Spleen (tissue), 11 donors: ENCODE data around the gene GMPPB. TPM values are rescaled to one million over a fixed set of nuclear protein-coding genes. Genes with fewer than 3 reads are reported as not detected.

Source experiments
- DNase-seq: peaks from one replicate; pipeline ENCODE4 v3.0.0-alpha.2; 2020
- H3K27ac ChIP-seq, 8 donors: fragments of 200-600 bp; sonication (generic) in 7 of 8; 1 replicate in 4 of 8; 2 replicates in 4 of 8; pipeline versions ENCODE4 v1.5.0 to v1.8.0; 2016 to 2021; ENCODE audit warnings: inconsistent platforms in 4 of 8, mild to moderate bottlenecking in 4 of 8, moderate library complexity in 1 of 8
- H3K27me3 ChIP-seq, 7 donors: fragments of 200-600 bp; sonication (generic) in 6 of 7; replicated peaks in 1 of 7; 1 replicate in 4 of 7; 2 replicates in 3 of 7; pipeline versions ENCODE4 v1.5.0 to v1.8.0; 2016 to 2021; ENCODE audit warnings: inconsistent platforms in 3 of 7, mild to moderate bottlenecking in 1 of 7
- H3K36me3 ChIP-seq, 6 donors: fragments of 200-600 bp; sonication (generic) in 5 of 6; 1 replicate in 4 of 6; 2 replicates in 2 of 6; pipeline versions ENCODE4 v1.5.0 to v1.8.0; 2016 to 2021; ENCODE audit warnings: inconsistent platforms in 2 of 6
- H3K4me1 ChIP-seq, 6 donors: fragments of 200-600 bp; sonication (generic) in 5 of 6; 1 replicate in 3 of 6; 2 replicates in 3 of 6; pipeline versions ENCODE4 v1.5.0 to v1.8.0; 2016 to 2021; ENCODE audit warnings: inconsistent platforms in 3 of 6
- H3K4me3 ChIP-seq, 8 donors: fragments of 200-600 bp; sonication (generic) in 7 of 8; 1 replicate in 4 of 8; 2 replicates in 4 of 8; pipeline versions ENCODE4 v1.5.0 to v1.8.0; 2016 to 2021; ENCODE audit warnings: inconsistent platforms in 4 of 8, mild to moderate bottlenecking in 4 of 8, moderate library complexity in 2 of 8
- H3K9me3 ChIP-seq, 8 donors: fragments of 200-600 bp; sonication (generic) in 7 of 8; 1 replicate in 4 of 8; 2 replicates in 4 of 8; pipeline versions ENCODE4 v1.5.0 to v1.8.0; 2016 to 2021; ENCODE audit warnings: inconsistent platforms in 4 of 8
- CTCF ChIP-seq, 11 experiments: fragments of 200-600 bp in 7 of 11; fragments of 450-650 bp in 4 of 11; sonication (generic) in 4 of 11; IDR thresholded peaks in 8 of 11; conservative IDR thresholded peaks in 3 of 11; 1 replicate in 7 of 11; 2 replicates in 4 of 11; pipeline versions ENCODE4 v1.4.0 to v1.8.0; 2016 to 2021; ENCODE audit warnings: antibody characterized with exemption in 11 of 11, inconsistent platforms in 4 of 11, mild to moderate bottlenecking in 1 of 11
- POLR2A ChIP-seq, 3 donors: fragments of 450-650 bp; IDR thresholded peaks; one replicate each; pipeline ENCODE4 v1.5.1; 2017; ENCODE audit warnings: antibody characterized with exemption in 3 of 3, mild to moderate bottlenecking in 1 of 3
- POLR2AphosphoS5 ChIP-seq, 3 donors: sonication (generic); formaldehyde crosslinking; IDR thresholded peaks; one replicate each; pipeline ENCODE4 v1.5.1; 2017; ENCODE audit warnings: antibody characterized with exemption in 3 of 3
- WGBS, 5 donors: extraction: QIAGEN DNeasy Blood & Tissue Kit in 3 of 5; methylation state at CpG; one replicate each; pipeline versions ENCODE4 v1.1.5 to v1.1.7; 2013 to 2018; 5-methylcytosine and 5-hydroxymethylcytosine counted together
- intact Hi-C: fragments of 100-400 bp; cut with DNase I; formaldehyde crosslinking; loops from one replicate; pipeline ENCODE4 v1.15.0; 2023; ENCODE audit warnings: low total_unique reads
- polyA plus RNA-seq, 3 donors: library from polyadenylated mRNA; stranded (reverse); fragments of 200-250 nt; gene quantifications; one replicate each; pipeline ENCODE4 v1.2.1, GENCODE V29; 2013
- total RNA-seq, 7 donors: library from RNA; depleted of rRNA in 3 of 7; stranded (reverse); fragments of >200 nt in 3 of 7; fragmentation: NEBNext Ultra II Directional in 4 of 7; extraction: Animal tissue kit (Norgen Biotek cat#: 25700) in 4 of 7; gene quantifications; one replicate each; pipeline versions ENCODE4 v1.1.0 to v1.2.1, GENCODE V29; 2016 to 2021
- donor health status: healthy with polysubstance abuse.
- donor health status: DM: no; HTN: no; CAD: no; lungs with moderate emphysema.
- donor health status: DM: no; HTN: no; CAD: no.
- donor health status: Bipolar disorder and iron deficiency.
- donor health status: healthy.
- donor health status: DM: no; HTN: no; CAD: no.
- donor health status: DM: yes; HTN: yes; CAD: no.

GMPPB gene
- total and polyA plus RNA-seq, 10 donors, result 10.8 to 34.3 (median 26.7) TPM

- TF ChIP-seq POLR2AphosphoS5 (IDR thresholded peaks at IDR 0.05), result no peak
- TF ChIP-seq POLR2A (IDR thresholded peaks at IDR 0.05), result no peak
- TF ChIP-seq CTCF (IDR thresholded peaks at IDR 0.05 in 8 of 11, conservative IDR thresholded peaks at IDR 0.05 in 3 of 11), result no peak
- H3K27me3 ChIP-seq, result no peaks in the 10 kb centered on the region
- intact Hi-C loops, result no loop called here
- peaks cover 0 to 39% (median 4%) of the 10 kb centered on the region in 6 donors for H3K36me3 ChIP-seq
- peaks cover 0 to 63% (median 9%) of the 10 kb centered on the region in 6 donors for H3K4me1 ChIP-seq
- no peaks in the 10 kb centered on the region for H3K9me3 ChIP-seq
- H3K4me3 ChIP-seq, result no peak overlapping the region
- no peak overlapping the region for H3K27ac ChIP-seq
- DNase-seq, result no peak
Observed at GRCh38 chr3:49769926-49770325, 46.2 kb upstream of the GMPPB start.

- H3K36me3 ChIP-seq, result peaks cover 0 to 41% (median 4%) of the 10 kb centered on the region in 6 donors
- intact Hi-C loops, result no loop called here
- no peak overlapping the region for H3K27ac ChIP-seq
- H3K4me3 ChIP-seq, result no peak overlapping the region
- TF ChIP-seq CTCF (IDR thresholded peaks at IDR 0.05 in 8 of 11, conservative IDR thresholded peaks at IDR 0.05 in 3 of 11) (no peak), POLR2A (IDR thresholded peaks at IDR 0.05) (no peak), POLR2AphosphoS5 (IDR thresholded peaks at IDR 0.05) (no peak)
- H3K27me3 ChIP-seq, result no peaks in the 10 kb centered on the region
- peaks cover 0 to 62% (median 9%) of the 10 kb centered on the region in 6 donors for H3K4me1 ChIP-seq
- WGBS, 5 donors, result 88 to 95% (median 93%) methylated on average over 3 of the region's 3 CpGs
- no peaks in the 10 kb centered on the region for H3K9me3 ChIP-seq
- no peak for DNase-seq
Observed at GRCh38 chr3:49769286-49769915, 45.6 kb upstream of the GMPPB start.

- DNase-seq, result no peak
- H3K27ac ChIP-seq, result no peak overlapping the region
- no peaks in the 10 kb centered on the region for H3K9me3 ChIP-seq
- intact Hi-C loops, result no loop called here
- 94 to 99% (median 97%) methylated on average over 4 of the region's 4 CpGs for WGBS, 5 donors
- no peaks in the 10 kb centered on the region for H3K27me3 ChIP-seq
- no peak for TF ChIP-seq POLR2AphosphoS5 (IDR thresholded peaks at IDR 0.05)
- no peak for TF ChIP-seq POLR2A (IDR thresholded peaks at IDR 0.05)
- TF ChIP-seq CTCF (IDR thresholded peaks at IDR 0.05 in 8 of 11, conservative IDR thresholded peaks at IDR 0.05 in 3 of 11), result no peak
- H3K36me3 ChIP-seq, result peaks cover 0 to 57% (median 5%) of the 10 kb centered on the region in 6 donors
- H3K4me1 ChIP-seq, result peaks cover 0 to 43% (median 6%) of the 10 kb centered on the region in 6 donors
- H3K4me3 ChIP-seq, result no peak overlapping the region
Observed at GRCh38 chr3:49763981-49764380, 40.2 kb upstream of the GMPPB start.

GRCh38 chr3:49761661-49762060 lies 37.9 kb upstream of the GMPPB start:
- Histone ChIP-seq H3K36me3 (peaks cover 0 to 49% (median 3%) of the 10 kb centered on the region in 6 donors), H3K27me3 (no peaks in the 10 kb centered on the region), H3K4me3 (no peak overlapping the region), H3K27ac (no peak overlapping the region), H3K4me1 (peaks cover 0 to 59% (median 6%) of the 10 kb centered on the region in 6 donors), H3K9me3 (no peaks in the 10 kb centered on the region)
- 56 to 89% (median 75%) methylated on average over 3 of the region's 3 CpGs for WGBS, 5 donors
- intact Hi-C loops, result no loop called here
- TF ChIP-seq POLR2AphosphoS5 (IDR thresholded peaks at IDR 0.05), result no peak
- no peak for DNase-seq
